Measurements from ENCODE around the gene PSME4.

GRCh38 chr2:53852532-53852931 is 118.3 kb downstream of the PSME4 start:
- TF ChIP-seq POLR2AphosphoS5 (IDR thresholded peaks at IDR 0.05) (no peak), POLR2A (IDR thresholded peaks at IDR 0.05) (no peak)
- TF ChIP-seq, protein P1, sequence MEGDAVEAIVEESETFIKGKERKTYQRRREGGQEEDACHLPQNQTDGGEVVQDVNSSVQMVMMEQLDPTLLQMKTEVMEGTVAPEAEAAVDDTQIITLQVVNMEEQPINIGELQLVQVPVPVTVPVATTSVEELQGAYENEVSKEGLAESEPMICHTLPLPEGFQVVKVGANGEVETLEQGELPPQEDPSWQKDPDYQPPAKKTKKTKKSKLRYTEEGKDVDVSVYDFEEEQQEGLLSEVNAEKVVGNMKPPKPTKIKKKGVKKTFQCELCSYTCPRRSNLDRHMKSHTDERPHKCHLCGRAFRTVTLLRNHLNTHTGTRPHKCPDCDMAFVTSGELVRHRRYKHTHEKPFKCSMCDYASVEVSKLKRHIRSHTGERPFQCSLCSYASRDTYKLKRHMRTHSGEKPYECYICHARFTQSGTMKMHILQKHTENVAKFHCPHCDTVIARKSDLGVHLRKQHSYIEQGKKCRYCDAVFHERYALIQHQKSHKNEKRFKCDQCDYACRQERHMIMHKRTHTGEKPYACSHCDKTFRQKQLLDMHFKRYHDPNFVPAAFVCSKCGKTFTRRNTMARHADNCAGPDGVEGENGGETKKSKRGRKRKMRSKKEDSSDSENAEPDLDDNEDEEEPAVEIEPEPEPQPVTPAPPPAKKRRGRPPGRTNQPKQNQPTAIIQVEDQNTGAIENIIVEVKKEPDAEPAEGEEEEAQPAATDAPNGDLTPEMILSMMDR (IDR thresholded peaks at IDR 0.05) = no peak

All from suprapubic skin (tissue), 4 donors.